GM10248 (cell line): Measurements from ENCODE around the gene DLX2.

ENCODE experiments used
- CTCF ChIA-PET: fragments of 300-600 bp; sonication (Branson Sonifier 250); formaldehyde crosslinking; extraction: SDS; loops from one replicate; lab custom pipeline; 2021; ENCODE audit warnings: antibody characterized with exemption; lab: Yijun Ruan, JAX
- POLR2A ChIA-PET: fragments of 350-650 bp; sonication (Branson Sonifier 250); formaldehyde crosslinking; extraction: SDS; loops from one replicate; lab custom pipeline; 2020; ENCODE audit warnings: antibody characterized with exemption; lab: Yijun Ruan, JAX
- DNase-seq: peaks from one replicate; pipeline ENCODE4 v3.0.0; 2012; ENCODE audit errors: extremely low spot score
- CTCF ChIP-seq: IDR thresholded peaks from 2 replicates; pipeline ENCODE4 v1.5.1; 2012; ENCODE audit warnings: mild to moderate bottlenecking, low read depth; ENCODE audit errors: extremely low read depth, missing control alignments, control extremely low read depth

The DLX2 gene

GRCh38 chr2:172095146-172095904, 7.4 kb downstream of the DLX2 start:
- CTCF ChIA-PET = interaction anchor here (1.3 to 2.9 kb wide), 6 partner anchors 8 to 427 kb away, joined by 3 to 10 read pairs (median 7); no protein-coding TSS in a partner anchor
- POLR2A ChIA-PET = no interaction called here
- no peak for TF ChIP-seq CTCF
- DNase-seq = peak; percentile 72

GRCh38 chr2:172094294-172095145, 8.2 kb downstream of the DLX2 start:
- ChIA-PET CTCF (interaction anchor here (1.3 to 2.9 kb wide), 6 partner anchors 7 to 426 kb away, joined by 3 to 10 read pairs (median 7); no protein-coding TSS in a partner anchor), POLR2A (no interaction called here)
- no peak for TF ChIP-seq CTCF
- peak; percentile 16 for DNase-seq

- POLR2A ChIA-PET = no interaction called here
- no peak for TF ChIP-seq CTCF
- CTCF ChIA-PET = interaction anchor here (1.4 to 2.3 kb wide), 2 partner anchors 9 to 396 kb away, joined by 3 to 11 read pairs; partner anchors contain the start of gene DLX2
- DNase-seq = peak; percentile 10
Measured at GRCh38 chr2:172093416-172094293, 9.0 kb downstream of the DLX2 start.

GRCh38 chr2:172092716-172093415, 9.8 kb downstream of the DLX2 start:
- ChIA-PET POLR2A (no interaction called here), CTCF (interaction anchor here (1.4 to 2.3 kb wide), 3 partner anchors 10 to 395 kb away, joined by 3 to 11 read pairs (median 6); partner anchors contain the start of gene DLX2)
- no peak for TF ChIP-seq CTCF
- DNase-seq = peak; percentile 7

- CTCF ChIA-PET = interaction anchor here (1.1 to 2.3 kb wide), 5 partner anchors 10 to 404 kb away, joined by 3 to 11 read pairs (median 4); partner anchors contain the start of genes DLX2 and DYNC1I2
- POLR2A ChIA-PET = no interaction called here
Measured at GRCh38 chr2:172091761-172092566, 10.7 kb downstream of the DLX2 start.

More at GRCh38 chr2:172091761-172092566, 10.7 kb downstream of the DLX2 start:
- no peak for DNase-seq
- no peak for TF ChIP-seq CTCF
